GM12875 (cell line): ENCODE results near the gene SPNS2.

Source experiments
- H3K4me3 ChIP-seq: one replicate; pipeline ENCODE4 v1.5.1; 2011; ENCODE audit warnings: low read depth, low read length, control low read depth
- TF ChIP-seq, protein P1 (sequence below): IDR thresholded peaks from 2 replicates; pipeline ENCODE4 v1.5.1; 2011; ENCODE audit warnings: low read depth, mild to moderate bottlenecking, control low read depth, inconsistent platforms, low read length, moderate library complexity, borderline replicate concordance; ENCODE audit not compliant: insufficient read depth

Gene SPNS2

DNA sequence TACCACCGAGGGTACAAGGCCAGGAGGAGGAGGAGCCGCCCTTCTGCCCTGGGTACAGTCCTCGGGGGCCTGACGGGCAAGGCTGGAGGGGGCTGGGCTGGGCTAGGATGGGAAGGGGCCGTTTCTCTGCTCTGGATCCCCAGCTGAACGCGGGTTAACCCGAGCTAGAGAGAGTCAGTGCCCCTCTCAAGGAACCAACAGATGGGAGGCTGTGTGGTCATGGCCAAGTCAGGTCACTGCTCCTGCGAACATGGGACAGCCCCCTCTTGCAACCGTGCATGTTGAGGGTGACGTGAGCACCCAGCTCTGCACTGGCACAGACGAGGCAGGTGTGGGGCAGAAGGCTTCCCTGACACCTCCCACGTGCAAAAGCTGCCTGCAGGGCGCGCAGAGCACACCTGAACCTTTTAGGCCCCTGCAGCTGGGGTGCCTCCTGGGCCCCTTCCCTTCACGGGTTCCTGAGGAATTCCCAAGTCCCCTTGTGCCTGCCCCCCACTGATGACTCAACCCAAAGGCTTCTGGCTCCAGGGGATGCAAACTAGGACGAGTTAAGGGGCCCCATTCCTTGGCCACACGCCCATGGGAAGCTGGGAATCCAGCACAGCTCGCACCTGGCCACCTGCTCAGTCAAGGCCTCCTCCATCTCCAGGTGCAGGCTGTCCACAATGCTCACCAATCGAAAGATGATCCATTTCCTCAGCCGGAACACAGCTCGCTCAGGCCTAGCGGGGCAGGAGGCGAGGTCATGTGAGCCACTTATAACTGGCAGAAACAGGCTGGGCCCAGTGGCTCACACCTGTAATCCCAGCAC is 50.2 kb downstream of the SPNS2 start:
- TF ChIP-seq, protein P1, sequence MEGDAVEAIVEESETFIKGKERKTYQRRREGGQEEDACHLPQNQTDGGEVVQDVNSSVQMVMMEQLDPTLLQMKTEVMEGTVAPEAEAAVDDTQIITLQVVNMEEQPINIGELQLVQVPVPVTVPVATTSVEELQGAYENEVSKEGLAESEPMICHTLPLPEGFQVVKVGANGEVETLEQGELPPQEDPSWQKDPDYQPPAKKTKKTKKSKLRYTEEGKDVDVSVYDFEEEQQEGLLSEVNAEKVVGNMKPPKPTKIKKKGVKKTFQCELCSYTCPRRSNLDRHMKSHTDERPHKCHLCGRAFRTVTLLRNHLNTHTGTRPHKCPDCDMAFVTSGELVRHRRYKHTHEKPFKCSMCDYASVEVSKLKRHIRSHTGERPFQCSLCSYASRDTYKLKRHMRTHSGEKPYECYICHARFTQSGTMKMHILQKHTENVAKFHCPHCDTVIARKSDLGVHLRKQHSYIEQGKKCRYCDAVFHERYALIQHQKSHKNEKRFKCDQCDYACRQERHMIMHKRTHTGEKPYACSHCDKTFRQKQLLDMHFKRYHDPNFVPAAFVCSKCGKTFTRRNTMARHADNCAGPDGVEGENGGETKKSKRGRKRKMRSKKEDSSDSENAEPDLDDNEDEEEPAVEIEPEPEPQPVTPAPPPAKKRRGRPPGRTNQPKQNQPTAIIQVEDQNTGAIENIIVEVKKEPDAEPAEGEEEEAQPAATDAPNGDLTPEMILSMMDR = no peak
- no peak overlapping the region for H3K4me3 ChIP-seq

DNA sequence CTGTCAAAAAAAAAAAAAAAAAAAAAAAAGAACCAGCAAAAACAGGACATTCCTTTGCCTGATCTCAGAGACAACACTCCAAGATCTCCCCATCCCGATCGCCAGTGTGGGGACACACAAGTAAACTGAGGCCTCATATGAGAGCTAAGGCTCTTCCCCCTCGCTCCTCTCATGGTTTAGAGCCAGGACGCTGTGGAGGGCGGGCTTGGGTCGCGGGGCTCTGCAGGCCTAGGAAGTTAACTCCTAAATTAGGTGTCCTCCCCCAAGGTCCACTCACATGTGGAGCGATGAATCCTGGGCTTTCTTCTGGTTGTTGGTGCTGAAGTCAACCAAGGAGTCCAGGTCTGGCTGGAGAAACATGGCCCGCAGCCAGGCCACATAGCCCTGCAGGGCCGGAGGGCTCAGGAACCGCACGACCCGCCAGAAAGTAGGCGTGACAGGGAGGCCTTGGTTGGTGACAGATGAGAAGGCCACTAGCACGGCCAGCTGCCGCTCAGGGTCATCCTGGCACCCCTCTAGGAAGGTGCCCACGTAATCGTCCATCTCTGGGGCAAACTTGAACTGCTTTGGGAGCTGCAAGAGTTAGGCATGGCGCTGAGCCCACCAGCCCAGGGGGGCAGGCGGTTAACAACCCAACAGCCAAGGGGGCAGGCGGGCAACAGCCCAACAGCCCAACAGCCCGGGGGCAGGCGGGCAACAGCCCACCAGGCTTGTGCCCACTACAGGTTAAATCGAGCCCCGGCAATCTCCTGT is 51.3 kb downstream of the SPNS2 start:
- TF ChIP-seq, protein P1 = no peak
- H3K4me3 ChIP-seq = no peak overlapping the region

DNA sequence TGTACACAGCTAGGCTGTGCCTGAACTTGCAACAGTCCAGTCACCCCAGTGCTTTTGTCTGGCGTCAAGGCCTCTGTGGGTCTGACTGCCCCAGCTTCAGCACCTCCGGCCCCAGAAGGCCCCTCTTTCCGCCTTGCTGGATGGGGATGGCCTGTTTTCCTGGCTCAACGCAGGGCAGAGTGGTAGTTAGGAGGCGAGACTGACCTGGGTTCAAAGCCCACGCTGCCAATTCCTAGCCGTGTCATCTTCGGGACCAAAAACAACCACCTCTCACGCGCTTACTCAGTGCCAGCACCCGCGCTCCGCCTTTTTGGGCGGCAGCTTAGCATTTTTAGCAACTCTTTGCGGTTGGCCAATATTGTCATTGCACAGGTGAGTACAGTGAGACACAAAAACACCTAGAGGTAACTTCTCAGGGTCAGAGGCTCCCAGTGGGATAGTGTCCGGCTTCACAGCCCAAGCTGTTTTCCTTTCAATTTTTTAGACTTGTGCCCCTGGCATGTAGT is 51.9 kb downstream of the SPNS2 start:
- TF ChIP-seq, protein P1 = no peak
- H3K4me3 ChIP-seq = no peak overlapping the region

DNA sequence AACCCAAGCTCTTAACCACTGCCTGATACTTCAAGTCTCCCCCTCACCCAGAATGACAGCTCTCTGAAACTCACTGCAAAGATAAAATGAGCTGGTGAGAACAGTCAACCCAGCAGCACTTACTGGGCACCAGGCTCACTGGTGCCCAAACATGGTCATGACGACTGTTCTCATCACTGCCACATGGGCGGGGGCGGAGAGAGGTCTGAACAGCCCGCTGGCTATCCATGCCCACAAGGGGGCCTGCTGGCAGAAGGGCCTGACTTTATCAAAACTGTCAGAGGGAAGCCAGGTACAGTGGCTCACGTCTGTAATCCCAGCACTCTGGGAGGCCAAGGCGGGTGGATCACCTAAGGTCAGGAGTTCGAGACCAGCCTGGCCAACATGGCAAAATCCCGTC is 52.5 kb downstream of the SPNS2 start:
- no peak overlapping the region for H3K4me3 ChIP-seq
- TF ChIP-seq, protein P1 = 0 out of 2 replicates have a peak, but pooled peaks have one; percentile 2

DNA sequence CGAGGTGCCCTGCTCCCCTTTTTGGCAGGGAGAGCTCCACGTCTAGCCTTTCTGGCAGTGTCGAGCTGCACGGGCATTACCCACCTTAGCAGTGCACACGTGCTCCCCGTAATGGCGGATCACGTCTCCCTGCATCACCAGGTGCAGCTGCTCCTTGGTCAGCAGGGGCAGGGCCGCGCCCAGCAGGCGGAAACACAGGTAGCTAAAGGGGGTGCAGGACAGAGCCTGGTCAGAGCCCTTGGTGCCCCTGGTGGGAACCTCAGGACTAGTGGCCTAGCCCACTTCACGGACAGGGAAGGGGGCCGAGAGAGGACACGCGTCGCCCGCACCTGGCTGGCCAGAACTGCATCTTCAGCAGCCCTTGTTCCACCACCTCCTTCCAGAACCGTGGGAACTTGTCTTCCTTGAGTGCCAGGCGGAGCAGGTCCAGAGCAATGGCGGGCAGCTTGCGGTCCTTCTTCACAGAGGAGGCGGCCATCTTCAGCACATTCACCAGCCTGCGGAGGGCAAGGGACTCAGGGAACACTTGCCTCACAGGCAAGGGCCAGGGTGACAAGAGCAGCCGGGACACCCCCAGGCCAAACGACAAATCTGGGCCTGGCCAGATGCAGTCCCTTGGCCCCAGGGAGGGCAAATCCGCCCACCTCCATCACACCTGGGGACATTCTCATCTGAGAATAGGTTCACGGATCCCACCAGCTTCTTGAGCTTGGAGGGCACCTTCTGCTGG is 53.3 kb downstream of the SPNS2 start:
- no peak overlapping the region for H3K4me3 ChIP-seq
- TF ChIP-seq, protein P1 = no peak

DNA sequence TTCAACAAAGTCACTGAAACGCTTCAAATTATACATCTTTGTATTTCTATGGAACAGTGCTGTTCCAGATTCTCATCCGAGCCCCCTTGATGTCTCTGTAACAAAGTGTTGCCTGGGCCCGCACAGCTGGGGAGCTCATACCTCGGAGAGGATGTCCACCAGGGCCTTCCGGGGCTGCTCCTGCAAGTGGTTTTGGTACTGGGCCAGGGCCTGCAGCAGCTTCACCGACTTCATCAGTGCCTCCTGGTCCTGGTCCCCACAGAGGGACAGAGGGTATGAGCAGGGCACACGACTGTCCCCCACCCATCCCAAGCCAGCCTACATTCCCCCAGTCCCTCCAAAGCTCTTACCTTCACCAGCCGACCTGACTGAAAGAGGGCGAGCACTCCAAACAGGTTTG is 55.0 kb downstream of the SPNS2 start:
- TF ChIP-seq, protein P1 = no peak
- peak overlapping the region; percentile 87 for H3K4me3 ChIP-seq
